Fibroblast of upper back skin (primary cell): ENCODE data around the gene NEIL1.
"Not testable (repeated sequence)": the region's sequence is repeated elsewhere in the genome, so short reads cannot be mapped to it uniquely, and the experiment has no call there.

Source experiments
- DNase-seq: peaks from one replicate; pipeline ENCODE4 v3.0.0-alpha.2; 2013

Gene NEIL1

GRCh38 chr15:75358771-75359536, 12.1 kb downstream of the NEIL1 start:
- no peak for DNase-seq

DNA sequence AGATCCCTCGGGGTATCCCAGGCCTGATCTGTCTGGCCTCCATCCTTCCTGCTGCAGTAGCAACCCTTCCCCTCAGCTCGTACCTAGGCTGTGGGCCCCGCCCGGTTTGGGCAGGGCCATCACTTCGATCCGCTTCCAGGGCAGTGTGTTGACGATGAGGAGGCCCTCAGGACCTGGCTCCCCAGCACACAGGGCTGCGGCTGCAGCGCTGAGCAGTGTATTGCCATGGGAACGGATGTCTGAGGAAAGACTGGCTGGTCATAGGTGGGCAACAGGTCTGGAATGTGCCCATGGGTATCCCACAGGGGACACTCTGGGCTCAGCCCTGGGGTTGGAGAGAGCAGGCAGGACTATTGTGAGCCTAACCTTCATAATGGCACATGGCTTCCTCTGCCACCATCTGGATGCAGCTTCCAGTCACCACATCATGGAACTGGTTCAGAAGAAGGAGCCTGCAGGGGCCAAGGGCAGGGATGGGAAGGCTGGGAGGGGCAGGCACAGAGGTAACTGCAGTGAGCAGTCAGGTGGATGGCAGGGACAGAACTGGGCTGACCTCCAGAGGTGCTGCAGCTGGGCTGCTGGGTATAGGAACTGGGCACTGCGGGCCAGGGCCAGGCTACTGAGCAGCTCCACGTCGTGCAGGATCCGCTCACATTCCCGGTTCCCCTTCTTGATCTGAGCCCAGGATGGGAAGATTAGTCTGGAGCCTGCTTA, 12.9 kb downstream of the NEIL1 start:
- DNase-seq, result no peak

- DNase-seq, result no peak
Measured at GRCh38 chr15:75360391-75360790, 13.6 kb downstream of the NEIL1 start.

GRCh38 chr15:75360856-75361255, 14.0 kb downstream of the NEIL1 start:
- no peak for DNase-seq

DNA sequence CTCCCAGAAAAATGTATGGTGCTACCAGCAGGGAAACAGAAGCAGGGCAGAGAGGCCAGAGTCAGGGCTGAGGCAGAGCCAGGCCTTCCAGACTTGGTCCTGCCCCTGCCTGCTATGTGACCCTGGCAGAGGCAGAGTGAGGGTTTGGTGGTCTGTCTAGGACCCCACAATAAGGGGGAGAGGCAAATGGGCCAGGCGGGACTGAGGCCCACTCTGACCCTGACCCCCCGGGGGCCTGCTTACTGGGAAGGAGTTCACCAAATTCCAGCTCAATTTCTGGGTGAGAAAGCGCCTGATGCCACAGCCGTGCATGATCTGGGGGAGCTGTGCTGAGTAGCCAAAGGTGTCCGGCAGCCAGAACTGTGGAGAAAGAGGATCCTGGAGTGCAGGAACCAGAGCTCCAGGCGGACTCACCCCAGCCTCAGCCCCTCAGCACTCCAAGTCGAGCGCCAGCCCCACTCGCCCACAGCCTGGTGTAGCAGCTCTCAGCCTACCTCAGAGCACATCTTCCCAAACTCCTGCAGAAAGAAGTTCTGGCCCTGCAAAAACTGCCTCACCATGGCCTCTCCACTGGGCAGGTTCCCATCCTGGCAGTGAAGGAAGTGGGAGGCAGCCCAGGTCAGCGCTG, 14.6 kb downstream of the NEIL1 start:
- no peak for DNase-seq

- DNase-seq, result no peak
Measured at GRCh38 chr15:75361989-75362641, 15.3 kb downstream of the NEIL1 start.

DNA sequence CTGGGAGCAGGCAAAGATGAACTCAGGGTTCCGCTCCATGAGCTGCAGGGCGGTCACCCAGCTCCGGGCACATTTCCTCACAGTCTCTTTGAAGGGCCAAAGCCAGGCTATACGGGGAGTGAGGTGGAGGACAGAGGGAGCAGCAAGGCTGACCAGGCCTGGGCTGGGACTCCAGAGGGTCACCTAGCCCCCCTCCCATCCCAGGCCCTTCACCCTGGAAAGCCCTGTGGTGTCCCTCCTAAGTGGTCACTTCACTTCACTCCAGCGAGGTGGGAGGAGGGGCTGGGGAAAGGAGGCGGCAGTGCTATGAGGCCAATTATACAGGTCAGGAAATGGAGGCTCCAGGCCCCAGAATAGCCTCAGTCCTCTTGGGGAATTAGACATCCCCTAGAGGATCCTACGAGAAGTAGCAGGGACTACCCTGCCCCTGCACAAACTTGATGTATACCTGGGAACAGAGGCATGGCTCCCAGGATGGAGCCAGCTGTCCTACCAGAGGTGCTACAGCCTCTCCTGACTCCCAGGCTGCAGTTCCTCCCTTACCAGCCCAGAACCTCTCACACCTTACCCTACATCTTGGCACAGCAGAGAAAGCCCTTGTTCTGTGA, 15.9 kb downstream of the NEIL1 start:
- DNase-seq, result no peak

- no peak for DNase-seq
Measured at GRCh38 chr15:75363786-75364185, 16.9 kb downstream of the NEIL1 start.

GRCh38 chr15:75364881-75365280, 18.0 kb downstream of the NEIL1 start:
- DNase-seq, result no peak

GRCh38 chr15:75366163-75366562, 19.3 kb downstream of the NEIL1 start:
- DNase-seq, result no peak

DNA sequence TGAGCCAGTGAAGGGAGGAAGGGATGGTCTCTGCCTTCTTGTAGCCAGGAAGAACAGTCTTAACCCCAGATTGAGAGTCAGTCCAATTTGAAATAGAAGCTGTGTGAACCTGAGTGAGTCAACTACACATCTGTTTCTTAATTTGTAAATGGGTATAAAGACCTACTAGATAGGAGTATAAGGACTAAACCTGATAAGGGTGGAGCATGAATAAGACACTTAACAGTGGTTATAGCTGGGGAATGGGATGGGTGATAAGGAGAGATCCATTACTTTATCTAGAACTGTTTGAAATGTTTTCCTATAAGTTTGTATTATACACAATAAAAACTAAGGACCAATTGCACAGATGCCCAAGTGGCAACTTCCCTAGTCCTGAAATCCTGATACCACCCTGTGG, 20.2 kb downstream of the NEIL1 start:
- no peak for DNase-seq

- no peak for DNase-seq
Measured at GRCh38 chr15:75367406-75367912, 20.6 kb downstream of the NEIL1 start.

DNA sequence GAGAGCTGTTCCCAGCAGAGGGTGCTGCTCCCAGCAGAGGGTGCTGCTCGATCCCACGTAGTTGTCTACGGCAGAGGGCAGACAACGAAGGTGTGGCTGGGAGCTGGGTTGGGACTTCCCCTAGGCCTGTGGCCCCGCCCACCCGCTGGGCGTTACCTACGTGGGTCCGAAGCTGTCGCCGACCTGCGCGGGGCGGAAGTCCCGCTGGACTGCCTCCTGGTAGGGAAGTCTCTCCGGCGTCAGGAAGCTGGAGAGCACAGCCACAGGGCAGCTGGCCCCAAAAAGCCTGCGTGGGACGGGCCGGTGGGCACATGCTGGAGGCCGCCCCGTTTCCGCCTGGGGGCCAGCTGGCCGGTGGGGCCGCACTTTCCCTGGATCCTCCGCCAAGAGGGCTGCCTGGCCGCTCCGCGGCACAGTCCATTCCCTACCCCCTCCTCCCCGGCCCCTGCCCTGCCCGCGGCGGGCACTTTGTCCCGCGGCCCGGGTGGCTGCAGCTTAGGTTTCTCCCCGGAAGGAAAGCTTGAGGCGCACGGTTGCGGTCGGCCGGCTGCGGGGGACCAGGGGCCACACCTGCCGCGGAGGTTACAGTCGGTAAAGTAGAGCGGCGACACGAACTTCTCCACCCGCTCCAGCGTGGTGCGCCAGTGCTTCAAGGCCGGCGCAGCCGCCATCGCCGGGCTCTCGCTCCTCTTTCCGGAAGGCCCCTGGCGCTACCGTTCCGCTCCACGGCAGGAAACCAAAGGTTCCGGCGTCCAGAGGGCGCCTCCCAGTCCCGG, 21.3 kb downstream of the NEIL1 start, which contains the start of gene MAN2C1:
MAN2C1 (minus strand) TSS at position 695 of the 776 bp plus-strand sequence; CDS start at position 671, 24 bp downstream.
- DNase-seq, result peak; percentile 94

GRCh38 chr15:75368689-75369239, 21.9 kb downstream of the NEIL1 start:
- no peak for DNase-seq

- no peak for DNase-seq
Measured at GRCh38 chr15:75369897-75370581, 23.2 kb downstream of the NEIL1 start.

GRCh38 chr15:75371486-75371885, 24.6 kb downstream of the NEIL1 start:
- DNase-seq, result no peak

DNA sequence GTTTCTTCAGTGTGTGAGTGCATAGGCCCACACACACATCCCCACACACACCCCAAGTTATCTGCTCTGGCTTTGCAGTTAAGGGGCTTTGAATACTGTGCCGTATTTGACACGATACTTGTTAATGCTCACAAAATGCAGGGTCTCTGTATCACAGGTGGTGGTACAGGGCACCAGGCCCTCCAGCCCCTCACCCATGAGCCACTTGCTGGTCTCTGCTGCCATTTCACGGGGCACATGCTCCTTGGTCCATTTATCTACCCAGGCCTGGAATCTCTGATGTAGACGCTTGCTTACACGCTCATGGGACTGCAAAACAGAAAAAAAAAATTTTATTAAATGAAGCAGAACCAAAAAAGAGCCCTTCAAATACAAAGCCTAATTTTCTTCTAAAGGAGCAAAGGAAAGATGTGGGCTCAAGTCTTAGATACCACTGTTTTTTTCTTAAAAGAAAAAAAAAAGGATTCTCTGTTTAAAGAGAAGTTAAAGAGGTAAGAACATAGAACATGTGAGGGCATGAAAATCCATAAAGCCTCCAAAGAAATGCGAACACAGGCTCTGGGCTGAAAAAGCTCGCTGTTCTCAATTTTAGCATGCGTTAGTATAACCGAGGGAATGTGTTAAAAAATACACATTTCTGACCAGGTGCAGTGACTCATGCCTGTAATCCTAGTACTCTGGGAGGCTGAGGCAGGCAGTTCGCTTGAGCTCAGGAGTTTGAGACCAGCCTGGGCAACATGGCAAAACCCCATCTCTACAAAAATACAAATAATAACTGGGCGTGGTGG, 25.3 kb downstream of the NEIL1 start:
- no peak for DNase-seq

DNA sequence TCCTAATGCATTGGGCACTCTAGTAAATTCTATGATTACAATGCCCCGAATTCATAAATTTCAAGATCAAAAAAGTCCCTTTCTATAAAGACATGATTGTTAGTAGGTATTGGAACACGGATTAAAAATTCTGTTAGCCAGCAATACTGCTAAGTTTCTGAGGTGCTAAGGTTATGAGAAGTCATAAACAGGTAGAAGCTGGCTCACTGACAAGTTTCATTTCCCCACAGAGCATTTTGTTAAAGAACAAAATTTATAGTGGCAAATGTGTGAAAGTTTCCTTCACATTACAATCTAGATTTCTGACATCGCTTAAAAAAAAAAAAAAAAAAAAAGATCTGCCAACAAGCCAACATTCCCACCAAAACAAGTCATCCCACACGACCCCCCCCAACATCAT, 33.9 kb downstream of the NEIL1 start:
- no peak for DNase-seq

GRCh38 chr15:75383986-75384385, 37.1 kb downstream of the NEIL1 start:
- not testable (repeated sequence) for DNase-seq

GRCh38 chr15:75389791-75390382, 43.0 kb downstream of the NEIL1 start:
- DNase-seq, result no peak
